WTC11 (cell line): Measurements from ENCODE around the gene VILL. TPM values are rescaled to one million over a fixed set of nuclear protein-coding genes. Genes with fewer than 3 reads are reported as not detected.

Experiments used
- ATAC-seq: fragments of 200-7000 bp; cut with Tn5 transposase; 2 replicates; pipeline ENCODE4 v1.10.0; 2021; ENCODE audit warnings: mild to moderate bottlenecking, moderate library complexity
- CTCF ChIA-PET: fragments of 300-600 bp; sonication (Branson Sonifier 250); formaldehyde crosslinking; loops from one replicate; lab custom pipeline; 2021; ENCODE audit warnings: antibody characterized with exemption; lab: Charles Lee
- POLR2A ChIA-PET: fragments of 350-600 bp; sonication (Branson Sonifier 250); formaldehyde crosslinking; loops from one replicate; lab custom pipeline; 2021; ENCODE audit warnings: antibody characterized with exemption; lab: Charles Lee
- DNase-seq: peaks from one replicate; pipeline ENCODE4 v3.0.0; 2021; ENCODE audit warnings: low spot score
- H3K27ac Mint-ChIP-seq: 2 replicates; pipeline ENCODE4 v1.8.0; 2021; ENCODE audit warnings: mixed read lengths
- H3K27me3 Mint-ChIP-seq: 2 replicates; pipeline ENCODE4 v1.8.0; 2021; ENCODE audit warnings: low read depth, mild to moderate bottlenecking, moderate library complexity, mixed read lengths
- H3K36me3 Mint-ChIP-seq: 2 replicates; pipeline ENCODE4 v1.8.0; 2021; ENCODE audit warnings: mixed read lengths
- H3K4me1 Mint-ChIP-seq: 2 replicates; pipeline ENCODE4 v1.8.0; 2022; ENCODE audit warnings: mixed read lengths
- H3K4me3 Mint-ChIP-seq: 2 replicates; pipeline ENCODE4 v1.8.0; 2021; ENCODE audit warnings: mild to moderate bottlenecking, moderate library complexity, mixed read lengths
- H3K9me3 Mint-ChIP-seq: 2 replicates; pipeline ENCODE4 v1.8.0; 2021; ENCODE audit warnings: mixed read lengths
- ELF4 ChIP-seq: sonication (generic); formaldehyde crosslinking; IDR thresholded peaks from 2 replicates; pipeline ENCODE4 v1.8.1; 2022; ENCODE audit warnings: low read depth, mild to moderate bottlenecking, moderate library complexity, missing genetic modification reagents
- EMX1 ChIP-seq: fragments of 250-450 bp; sonication (Bioruptor Pico); IDR thresholded peaks from 2 replicates; pipeline ENCODE4 v1.8.0; 2021; ENCODE audit warnings: mild to moderate bottlenecking
- FOXK1 ChIP-seq: sonication (generic); formaldehyde crosslinking; IDR thresholded peaks from 2 replicates; pipeline ENCODE4 v1.8.0; 2022; ENCODE audit warnings: mild to moderate bottlenecking, moderate library complexity, missing genetic modification reagents
- HMGA2 ChIP-seq: fragments of 250-450 bp; sonication (Bioruptor Pico); IDR thresholded peaks from 2 replicates; pipeline ENCODE4 v1.4.0; 2021; ENCODE audit warnings: mild to moderate bottlenecking, moderate library complexity
- KAT7 ChIP-seq: sonication (generic); formaldehyde crosslinking; IDR thresholded peaks from 2 replicates; pipeline ENCODE4 v1.8.1; 2023; ENCODE audit warnings: missing genetic modification reagents, mild to moderate bottlenecking, borderline replicate concordance
- MXD4 ChIP-seq: fragments of 250-450 bp; sonication (Bioruptor Pico); IDR thresholded peaks from 2 replicates; pipeline ENCODE4 v1.8.0; 2021; ENCODE audit warnings: mild to moderate bottlenecking, moderate library complexity, borderline replicate concordance
- MYBL2 ChIP-seq: sonication (generic); formaldehyde crosslinking; IDR thresholded peaks from 2 replicates; pipeline ENCODE4 v1.8.1; 2023; ENCODE audit warnings: mild to moderate bottlenecking, moderate library complexity, missing genetic modification reagents
- NFYB ChIP-seq: sonication (generic); formaldehyde crosslinking; conservative IDR thresholded peaks from 2 replicates; pipeline ENCODE4 v1.8.0; 2022; ENCODE audit warnings: low read depth, missing genetic modification reagents
- PRRX2 ChIP-seq: fragments of 250-450 bp; sonication (Bioruptor Pico); IDR thresholded peaks from 2 replicates; pipeline ENCODE4 v1.8.0; 2021; ENCODE audit warnings: mild to moderate bottlenecking
- RELA ChIP-seq: sonication (generic); formaldehyde crosslinking; IDR thresholded peaks from 2 replicates; pipeline ENCODE4 v1.8.1; 2022; ENCODE audit warnings: missing genetic modification reagents, mild to moderate bottlenecking, borderline replicate concordance
- TEAD1 ChIP-seq: sonication (generic); formaldehyde crosslinking; IDR thresholded peaks from 2 replicates; pipeline ENCODE4 v1.8.0; 2022; ENCODE audit warnings: mild to moderate bottlenecking, missing genetic modification reagents
- ZNF396 ChIP-seq: fragments of 250-450 bp; sonication (Bioruptor Pico); IDR thresholded peaks from 2 replicates; pipeline ENCODE4 v1.8.0; 2021; ENCODE audit warnings: mild to moderate bottlenecking, moderate library complexity, borderline replicate concordance
- total RNA-seq: library from RNA; stranded (reverse); gene quantifications from 3 replicates; pipeline ENCODE4 v1.2.3, GENCODE V29; 2021
- TF ChIP-seq, protein P1 (sequence below): sonication (generic); formaldehyde crosslinking; IDR thresholded peaks from 2 replicates; pipeline ENCODE4 v1.8.0; 2022; ENCODE audit warnings: mild to moderate bottlenecking, missing genetic modification reagents
- TF ChIP-seq, protein P2 (sequence below): fragments of 250-450 bp; sonication (Bioruptor Pico); IDR thresholded peaks from 2 replicates; pipeline ENCODE4 v1.8.0; 2021; ENCODE audit warnings: mild to moderate bottlenecking
- TF ChIP-seq, protein P3 (sequence below): sonication (generic); formaldehyde crosslinking; IDR thresholded peaks from 2 replicates; pipeline ENCODE4 v1.8.0; 2022; ENCODE audit warnings: mild to moderate bottlenecking, missing genetic modification reagents
- TF ChIP-seq, protein P4 (sequence below): sonication (generic); formaldehyde crosslinking; IDR thresholded peaks from 2 replicates; pipeline ENCODE4 v1.8.1; 2023; ENCODE audit warnings: mild to moderate bottlenecking, moderate library complexity, missing genetic modification reagents
- TF ChIP-seq, protein P5 (sequence below): sonication (generic); formaldehyde crosslinking; conservative IDR thresholded peaks from 2 replicates; pipeline ENCODE4 v1.8.1; 2022; ENCODE audit warnings: mild to moderate bottlenecking, missing genetic modification reagents
- TF ChIP-seq, protein P6 (sequence below): sonication (generic); formaldehyde crosslinking; IDR thresholded peaks from 2 replicates; pipeline ENCODE4 v1.8.1; 2022; ENCODE audit warnings: low read depth, mild to moderate bottlenecking, moderate library complexity, missing genetic modification reagents, borderline replicate concordance

The VILL gene
- total RNA-seq, 1 experiment from 2014 or later = 4.7 TPM

DNA sequence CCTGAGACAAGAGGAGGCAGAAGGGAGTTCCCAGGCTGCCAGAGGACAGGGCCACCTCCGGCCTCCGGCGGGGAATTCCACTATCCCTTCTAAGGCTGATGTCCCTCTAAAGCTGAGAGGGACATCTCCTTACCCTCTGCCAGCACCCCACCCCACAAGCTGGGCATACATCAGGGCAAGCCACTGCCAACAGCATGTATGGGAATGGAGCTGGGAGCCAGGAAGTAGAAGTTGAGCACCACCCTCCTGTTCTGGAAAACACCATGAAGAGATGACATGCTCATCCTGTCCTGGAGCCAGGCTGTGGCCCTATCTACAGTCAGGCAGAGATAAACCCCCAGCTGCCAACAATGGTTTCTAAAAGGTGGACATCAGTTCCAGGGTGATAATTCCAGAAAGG lies 31.7 kb downstream of the VILL start:
- H3K4me1 Mint-ChIP-seq = peaks cover 10% of the 10 kb centered on the region
- CTCF ChIA-PET = interaction anchor here (1.4 kb wide), 1 partner anchor 25 kb away, joined by 4 read pairs; no protein-coding TSS in a partner anchor
- no peak overlapping the region for H3K27ac Mint-ChIP-seq

DNA sequence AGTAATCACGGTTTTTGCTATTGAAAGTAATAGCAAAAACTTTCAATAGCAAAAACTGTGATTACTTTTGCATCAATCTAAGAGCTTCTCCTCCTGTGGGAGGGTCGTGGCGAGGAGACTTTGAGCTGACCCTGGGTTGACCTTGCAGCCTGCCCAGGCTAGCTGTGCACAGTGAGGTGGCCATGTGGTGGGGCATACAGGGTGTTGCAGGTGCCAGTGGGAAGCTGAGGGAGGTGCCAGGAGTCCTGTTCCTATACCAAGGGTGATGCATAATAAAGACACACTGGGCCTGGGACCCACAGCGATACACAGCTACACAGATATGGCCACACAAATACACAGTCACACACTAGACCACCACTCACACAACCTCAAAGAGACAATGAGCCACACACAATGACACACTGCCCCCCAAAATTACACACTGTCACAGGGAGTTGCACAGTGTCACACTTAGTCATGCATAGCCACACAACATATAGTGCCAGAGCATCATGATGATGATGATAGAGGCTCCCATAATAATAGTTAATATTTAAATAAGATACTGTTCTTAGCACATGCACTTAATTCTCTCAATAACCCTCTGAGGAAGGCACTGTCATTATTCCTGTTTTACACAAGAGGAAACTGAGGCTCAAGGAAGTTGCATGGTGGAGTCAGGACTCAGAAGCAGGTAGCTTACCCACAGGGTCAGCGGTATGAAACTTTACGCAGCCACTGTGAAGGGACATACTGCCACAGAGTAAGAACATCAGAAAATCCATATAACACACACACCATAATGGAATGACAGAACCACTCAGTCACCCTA lies 32.5 kb downstream of the VILL start:
- POLR2A ChIA-PET = no interaction called here
- H3K36me3 Mint-ChIP-seq = no peaks in the 10 kb centered on the region
- ATAC-seq (no peak), DNase-seq (no peak)
- H3K4me3 Mint-ChIP-seq = peak overlapping the region; percentile 75
- peaks cover 34% of the 10 kb centered on the region for H3K27me3 Mint-ChIP-seq
- CTCF ChIA-PET = interaction anchor here (1.4 kb wide), 1 partner anchor 26 kb away, joined by 4 read pairs; no protein-coding TSS in a partner anchor
- H3K4me1 Mint-ChIP-seq = peaks cover 10% of the 10 kb centered on the region
- no peaks in the 10 kb centered on the region for H3K9me3 Mint-ChIP-seq
- no peak for TF ChIP-seq FOXK1
- TF ChIP-seq, protein P1, sequence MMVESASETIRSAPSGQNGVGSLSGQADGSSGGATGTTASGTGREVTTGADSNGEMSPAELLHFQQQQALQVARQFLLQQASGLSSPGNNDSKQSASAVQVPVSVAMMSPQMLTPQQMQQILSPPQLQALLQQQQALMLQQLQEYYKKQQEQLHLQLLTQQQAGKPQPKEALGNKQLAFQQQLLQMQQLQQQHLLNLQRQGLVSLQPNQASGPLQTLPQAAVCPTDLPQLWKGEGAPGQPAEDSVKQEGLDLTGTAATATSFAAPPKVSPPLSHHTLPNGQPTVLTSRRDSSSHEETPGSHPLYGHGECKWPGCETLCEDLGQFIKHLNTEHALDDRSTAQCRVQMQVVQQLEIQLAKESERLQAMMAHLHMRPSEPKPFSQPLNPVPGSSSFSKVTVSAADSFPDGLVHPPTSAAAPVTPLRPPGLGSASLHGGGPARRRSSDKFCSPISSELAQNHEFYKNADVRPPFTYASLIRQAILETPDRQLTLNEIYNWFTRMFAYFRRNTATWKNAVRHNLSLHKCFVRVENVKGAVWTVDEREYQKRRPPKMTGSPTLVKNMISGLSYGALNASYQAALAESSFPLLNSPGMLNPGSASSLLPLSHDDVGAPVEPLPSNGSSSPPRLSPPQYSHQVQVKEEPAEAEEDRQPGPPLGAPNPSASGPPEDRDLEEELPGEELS = no peak
- TF ChIP-seq, protein P2, sequence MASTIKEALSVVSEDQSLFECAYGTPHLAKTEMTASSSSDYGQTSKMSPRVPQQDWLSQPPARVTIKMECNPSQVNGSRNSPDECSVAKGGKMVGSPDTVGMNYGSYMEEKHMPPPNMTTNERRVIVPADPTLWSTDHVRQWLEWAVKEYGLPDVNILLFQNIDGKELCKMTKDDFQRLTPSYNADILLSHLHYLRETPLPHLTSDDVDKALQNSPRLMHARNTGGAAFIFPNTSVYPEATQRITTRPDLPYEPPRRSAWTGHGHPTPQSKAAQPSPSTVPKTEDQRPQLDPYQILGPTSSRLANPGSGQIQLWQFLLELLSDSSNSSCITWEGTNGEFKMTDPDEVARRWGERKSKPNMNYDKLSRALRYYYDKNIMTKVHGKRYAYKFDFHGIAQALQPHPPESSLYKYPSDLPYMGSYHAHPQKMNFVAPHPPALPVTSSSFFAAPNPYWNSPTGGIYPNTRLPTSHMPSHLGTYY (CRISPR knock-in tag) = no peak
- TF ChIP-seq, all 79 proteins: peak for 0
- no peak overlapping the region for H3K27ac Mint-ChIP-seq

More for the DNA sequence above, 31.7 kb downstream of the VILL start:
- POLR2A ChIA-PET = no interaction called here
- no peaks in the 10 kb centered on the region for H3K36me3 Mint-ChIP-seq
- peaks cover 26% of the 10 kb centered on the region for H3K27me3 Mint-ChIP-seq
- no peaks in the 10 kb centered on the region for H3K9me3 Mint-ChIP-seq
- ATAC-seq (no peak), DNase-seq (no peak)
- TF ChIP-seq, protein P3, sequence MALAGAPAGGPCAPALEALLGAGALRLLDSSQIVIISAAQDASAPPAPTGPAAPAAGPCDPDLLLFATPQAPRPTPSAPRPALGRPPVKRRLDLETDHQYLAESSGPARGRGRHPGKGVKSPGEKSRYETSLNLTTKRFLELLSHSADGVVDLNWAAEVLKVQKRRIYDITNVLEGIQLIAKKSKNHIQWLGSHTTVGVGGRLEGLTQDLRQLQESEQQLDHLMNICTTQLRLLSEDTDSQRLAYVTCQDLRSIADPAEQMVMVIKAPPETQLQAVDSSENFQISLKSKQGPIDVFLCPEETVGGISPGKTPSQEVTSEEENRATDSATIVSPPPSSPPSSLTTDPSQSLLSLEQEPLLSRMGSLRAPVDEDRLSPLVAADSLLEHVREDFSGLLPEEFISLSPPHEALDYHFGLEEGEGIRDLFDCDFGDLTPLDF (CRISPR knock-in tag) = no peak
- TF ChIP-seq TEAD1 = no peak
- no peak for TF ChIP-seq ELF4 (CRISPR knock-in tag)
- TF ChIP-seq, protein P4, sequence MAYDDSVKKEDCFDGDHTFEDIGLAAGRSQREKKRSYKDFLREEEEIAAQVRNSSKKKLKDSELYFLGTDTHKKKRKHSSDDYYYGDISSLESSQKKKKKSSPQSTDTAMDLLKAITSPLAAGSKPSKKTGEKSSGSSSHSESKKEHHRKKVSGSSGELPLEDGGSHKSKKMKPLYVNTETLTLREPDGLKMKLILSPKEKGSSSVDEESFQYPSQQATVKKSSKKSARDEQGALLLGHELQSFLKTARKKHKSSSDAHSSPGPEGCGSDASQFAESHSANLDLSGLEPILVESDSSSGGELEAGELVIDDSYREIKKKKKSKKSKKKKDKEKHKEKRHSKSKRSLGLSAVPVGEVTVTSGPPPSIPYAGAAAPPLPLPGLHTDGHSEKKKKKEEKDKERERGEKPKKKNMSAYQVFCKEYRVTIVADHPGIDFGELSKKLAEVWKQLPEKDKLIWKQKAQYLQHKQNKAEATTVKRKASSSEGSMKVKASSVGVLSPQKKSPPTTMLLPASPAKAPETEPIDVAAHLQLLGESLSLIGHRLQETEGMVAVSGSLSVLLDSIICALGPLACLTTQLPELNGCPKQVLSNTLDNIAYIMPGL (CRISPR knock-in tag) = no peak
- TF ChIP-seq, protein P5, sequence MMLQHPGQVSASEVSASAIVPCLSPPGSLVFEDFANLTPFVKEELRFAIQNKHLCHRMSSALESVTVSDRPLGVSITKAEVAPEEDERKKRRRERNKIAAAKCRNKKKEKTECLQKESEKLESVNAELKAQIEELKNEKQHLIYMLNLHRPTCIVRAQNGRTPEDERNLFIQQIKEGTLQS (CRISPR knock-in tag) = no peak
- TF ChIP-seq, protein P6, sequence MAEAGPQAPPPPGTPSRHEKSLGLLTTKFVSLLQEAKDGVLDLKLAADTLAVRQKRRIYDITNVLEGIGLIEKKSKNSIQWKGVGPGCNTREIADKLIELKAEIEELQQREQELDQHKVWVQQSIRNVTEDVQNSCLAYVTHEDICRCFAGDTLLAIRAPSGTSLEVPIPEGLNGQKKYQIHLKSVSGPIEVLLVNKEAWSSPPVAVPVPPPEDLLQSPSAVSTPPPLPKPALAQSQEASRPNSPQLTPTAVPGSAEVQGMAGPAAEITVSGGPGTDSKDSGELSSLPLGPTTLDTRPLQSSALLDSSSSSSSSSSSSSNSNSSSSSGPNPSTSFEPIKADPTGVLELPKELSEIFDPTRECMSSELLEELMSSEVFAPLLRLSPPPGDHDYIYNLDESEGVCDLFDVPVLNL (CRISPR knock-in tag) = no peak
- no peak for TF ChIP-seq KAT7 (CRISPR knock-in tag)
- no peak for TF ChIP-seq MXD4
- no peak for TF ChIP-seq NFYB (CRISPR knock-in tag)
- TF ChIP-seq HMGA2 (CRISPR knock-in tag) = no peak
- TF ChIP-seq EMX1 (CRISPR knock-in tag) = no peak
- no peak for TF ChIP-seq MYBL2 (CRISPR knock-in tag)
- no peak for TF ChIP-seq RELA (CRISPR knock-in tag)
- no peak for TF ChIP-seq ZNF396 (CRISPR knock-in tag)
- TF ChIP-seq PRRX2 (CRISPR knock-in tag) = no peak
- TF ChIP-seq, all 79 proteins: peak for 0
- H3K4me3 Mint-ChIP-seq = no peak overlapping the region
